Astrocyte (in vitro differentiated cells and primary cell): ENCODE results near the gene FMOD. TPM values are rescaled to one million over a fixed set of nuclear protein-coding genes. Genes with fewer than 3 reads are reported as not detected.

Experiments used
- DNase-seq: peaks from one replicate; pipeline ENCODE4 v3.0.0-alpha.2; 2010; ENCODE audit warnings: low read depth
- FAIRE-seq: peaks from 2 replicates; lab custom pipeline; 2011; peaks lifted over from hg19 to GRCh38; lab: Jason Lieb, UNC
- H2AFZ ChIP-seq: 2 replicates; pipeline ENCODE4 v1.6.0; 2012; ENCODE audit warnings: low read depth, low read length, inconsistent platforms
- H3K27ac ChIP-seq: 2 replicates; pipeline ENCODE4 v1.5.1; 2011; ENCODE audit warnings: low read depth, low read length, inconsistent platforms
- H3K27me3 ChIP-seq: 2 replicates; pipeline ENCODE4 v1.6.0; 2011; ENCODE audit warnings: low read length, inconsistent platforms; ENCODE audit not compliant: insufficient read depth
- H3K36me3 ChIP-seq: 2 replicates; pipeline ENCODE4 v1.5.1; 2011; ENCODE audit warnings: low read length, inconsistent platforms; ENCODE audit not compliant: insufficient read depth
- H3K4me1 ChIP-seq: 2 replicates; pipeline ENCODE4 v1.5.1; 2011; ENCODE audit warnings: low read length, inconsistent platforms; ENCODE audit not compliant: insufficient read depth
- H3K4me2 ChIP-seq: 2 replicates; pipeline ENCODE4 v1.6.0; 2012; ENCODE audit warnings: low read length, inconsistent platforms
- H3K4me3 ChIP-seq: 2 replicates; pipeline ENCODE4 v1.5.1; 2011; ENCODE audit warnings: low read depth, mild to moderate bottlenecking, low read length, inconsistent platforms; ENCODE audit not compliant: insufficient read depth
- H3K79me2 ChIP-seq: 2 replicates; pipeline ENCODE4 v1.6.0; 2012; ENCODE audit warnings: mild to moderate bottlenecking, low read length, inconsistent platforms; ENCODE audit not compliant: insufficient read depth
- H3K9ac ChIP-seq: 2 replicates; pipeline ENCODE4 v1.6.0; 2012; ENCODE audit warnings: mild to moderate bottlenecking, low read length, inconsistent platforms
- H3K9me3 ChIP-seq: 2 replicates; pipeline ENCODE4 v1.5.1; 2012; ENCODE audit warnings: low read depth, mild to moderate bottlenecking, low read length, inconsistent platforms; ENCODE audit not compliant: insufficient read depth
- H4K20me1 ChIP-seq: 2 replicates; pipeline ENCODE4 v1.6.0; 2012; ENCODE audit warnings: low read length, inconsistent platforms; ENCODE audit not compliant: insufficient read depth
- H3K27ac Mint-ChIP-seq: one replicate; pipeline ENCODE4 v1.8.0; 2021; ENCODE audit warnings: mild to moderate bottlenecking, mixed read lengths; ENCODE audit not compliant: unreplicated experiment
- H3K27me3 Mint-ChIP-seq: one replicate; pipeline ENCODE4 v1.8.0; 2021; ENCODE audit warnings: low read depth, mixed read lengths; ENCODE audit not compliant: unreplicated experiment
- H3K36me3 Mint-ChIP-seq: one replicate; pipeline ENCODE4 v1.8.0; 2021; ENCODE audit warnings: low read depth, mixed read lengths; ENCODE audit not compliant: unreplicated experiment
- H3K4me1 Mint-ChIP-seq: one replicate; pipeline ENCODE4 v1.8.0; 2021; ENCODE audit warnings: low read depth, mixed read lengths; ENCODE audit not compliant: unreplicated experiment
- H3K4me3 Mint-ChIP-seq: one replicate; pipeline ENCODE4 v1.8.0; 2021; ENCODE audit warnings: mild to moderate bottlenecking, moderate library complexity, mixed read lengths; ENCODE audit not compliant: unreplicated experiment
- H3K9me3 Mint-ChIP-seq: one replicate; pipeline ENCODE4 v1.8.0; 2021; ENCODE audit warnings: mild to moderate bottlenecking, mixed read lengths; ENCODE audit not compliant: unreplicated experiment
- EZH2 ChIP-seq: IDR thresholded peaks from 2 replicates; pipeline ENCODE4 v1.6.1; 2012; ENCODE audit warnings: mild to moderate bottlenecking, low read length, inconsistent platforms; ENCODE audit not compliant: insufficient read depth
- total RNA-seq: library from RNA; stranded (reverse); gene quantifications from 2 replicates; pipeline ENCODE4 v1.2.1, GENCODE V29; 2021
- TF ChIP-seq, protein P1 (sequence below): IDR thresholded peaks from 2 replicates; pipeline ENCODE4 v1.5.1; 2011; ENCODE audit warnings: low read depth, mild to moderate bottlenecking, inconsistent platforms, low read length, moderate library complexity; ENCODE audit not compliant: insufficient read depth

FMOD gene
- total RNA-seq, 1 donor from 2014 or later, result not detected

DNA sequence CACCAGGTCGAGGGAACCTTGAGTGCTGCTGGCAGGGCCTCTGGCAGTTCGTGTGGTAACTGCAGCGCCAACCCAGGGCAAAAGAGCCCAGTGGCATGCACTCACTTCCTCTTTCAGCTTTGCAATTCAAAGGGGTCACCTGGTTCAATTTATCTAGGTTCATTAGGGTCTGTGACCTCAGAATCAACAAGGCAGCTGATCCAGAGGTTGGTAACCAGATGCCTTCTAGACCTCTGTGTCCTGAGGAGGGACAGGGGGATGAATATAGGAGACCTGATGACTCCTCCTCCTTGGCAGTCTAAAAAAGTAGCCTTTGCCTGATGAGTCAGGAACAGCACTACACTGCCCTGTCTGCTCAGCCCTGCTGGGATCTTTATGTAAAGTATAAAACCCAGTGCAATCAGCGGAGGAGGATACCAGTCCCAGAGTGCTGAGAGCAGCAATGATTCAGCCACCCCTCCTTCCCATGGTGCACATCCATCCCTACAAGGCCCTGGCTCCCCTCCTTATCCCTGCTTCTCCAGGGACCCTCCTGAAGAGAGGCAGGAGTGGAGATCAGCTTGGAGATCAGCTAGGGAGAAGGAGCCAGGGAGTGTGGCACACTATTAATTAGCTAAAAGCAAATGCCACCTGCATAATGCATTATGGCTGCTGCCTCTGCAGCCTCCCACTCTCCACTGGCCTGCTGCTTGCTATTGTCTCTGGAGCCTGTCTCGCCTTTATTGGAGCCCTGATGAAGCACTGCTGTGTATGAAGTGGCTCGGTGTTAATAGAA lies 11.2 kb upstream of the FMOD start:
- Histone ChIP-seq H3K27me3 (peaks cover 32% of the 10 kb centered on the region), H3K27ac (no peak overlapping the region), H3K4me3 (no peak overlapping the region), H3K36me3 (no peaks in the 10 kb centered on the region), H3K9ac (no peak overlapping the region), H3K4me1 (no peaks in the 10 kb centered on the region), H4K20me1 (no peaks in the 10 kb centered on the region), H2AFZ (no peak overlapping the region), H3K79me2 (no peaks in the 10 kb centered on the region), H3K4me2 (no peak overlapping the region), H3K9me3 (no peaks in the 10 kb centered on the region)
- H3K27me3 Mint-ChIP-seq, result peaks cover 43% of the 10 kb centered on the region
- H3K4me3 Mint-ChIP-seq, result no peak overlapping the region
- H3K36me3 Mint-ChIP-seq, result peaks cover 2% of the 10 kb centered on the region
- no peaks in the 10 kb centered on the region for H3K9me3 Mint-ChIP-seq
- TF ChIP-seq, protein P1, sequence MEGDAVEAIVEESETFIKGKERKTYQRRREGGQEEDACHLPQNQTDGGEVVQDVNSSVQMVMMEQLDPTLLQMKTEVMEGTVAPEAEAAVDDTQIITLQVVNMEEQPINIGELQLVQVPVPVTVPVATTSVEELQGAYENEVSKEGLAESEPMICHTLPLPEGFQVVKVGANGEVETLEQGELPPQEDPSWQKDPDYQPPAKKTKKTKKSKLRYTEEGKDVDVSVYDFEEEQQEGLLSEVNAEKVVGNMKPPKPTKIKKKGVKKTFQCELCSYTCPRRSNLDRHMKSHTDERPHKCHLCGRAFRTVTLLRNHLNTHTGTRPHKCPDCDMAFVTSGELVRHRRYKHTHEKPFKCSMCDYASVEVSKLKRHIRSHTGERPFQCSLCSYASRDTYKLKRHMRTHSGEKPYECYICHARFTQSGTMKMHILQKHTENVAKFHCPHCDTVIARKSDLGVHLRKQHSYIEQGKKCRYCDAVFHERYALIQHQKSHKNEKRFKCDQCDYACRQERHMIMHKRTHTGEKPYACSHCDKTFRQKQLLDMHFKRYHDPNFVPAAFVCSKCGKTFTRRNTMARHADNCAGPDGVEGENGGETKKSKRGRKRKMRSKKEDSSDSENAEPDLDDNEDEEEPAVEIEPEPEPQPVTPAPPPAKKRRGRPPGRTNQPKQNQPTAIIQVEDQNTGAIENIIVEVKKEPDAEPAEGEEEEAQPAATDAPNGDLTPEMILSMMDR, result no peak
- no peak for TF ChIP-seq EZH2
- DNase-seq (peak; percentile 30), FAIRE-seq (no peak)
- H3K4me1 Mint-ChIP-seq, result peaks cover 4% of the 10 kb centered on the region
- H3K27ac Mint-ChIP-seq, result no peak overlapping the region

DNA sequence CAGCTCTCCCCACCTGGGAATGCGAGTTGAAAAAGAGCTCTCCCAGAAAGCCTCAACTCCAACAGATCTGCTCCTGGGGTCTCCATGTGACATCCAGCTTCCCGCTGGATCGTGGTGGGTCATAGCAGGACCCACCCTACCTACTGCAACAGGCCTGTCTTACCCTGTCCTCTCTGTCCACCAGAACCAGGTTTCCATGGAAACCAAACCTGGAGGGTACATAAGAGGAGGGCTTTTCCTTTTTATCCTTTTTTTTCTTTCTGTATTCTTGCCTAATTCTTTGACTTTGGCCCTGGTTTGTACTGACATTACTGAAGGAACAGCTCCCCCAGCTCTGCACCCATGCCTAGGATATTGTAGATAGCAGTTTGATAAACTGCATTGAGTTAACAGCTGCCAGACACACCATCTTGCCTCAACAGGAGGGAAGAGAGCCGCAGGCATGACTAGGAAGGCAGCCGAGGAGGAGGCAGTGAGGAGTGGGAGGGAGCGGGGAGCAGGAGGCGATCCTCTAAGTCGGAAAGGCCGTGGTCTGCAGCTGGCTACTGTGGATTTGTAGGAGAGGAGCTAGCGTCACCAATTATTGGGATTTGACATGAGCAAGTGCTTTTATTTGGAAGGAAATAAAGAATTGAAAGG lies 9.7 kb upstream of the FMOD start:
- no peak for DNase-seq
- no peak for FAIRE-seq
- Histone ChIP-seq H3K4me3 (no peak overlapping the region), H4K20me1 (no peaks in the 10 kb centered on the region), H3K9ac (no peak overlapping the region), H3K27ac (no peak overlapping the region), H3K9me3 (no peaks in the 10 kb centered on the region), H3K36me3 (no peaks in the 10 kb centered on the region), H2AFZ (no peak overlapping the region), H3K27me3 (peaks cover 33% of the 10 kb centered on the region), H3K4me2 (no peak overlapping the region), H3K4me1 (no peaks in the 10 kb centered on the region), H3K79me2 (no peaks in the 10 kb centered on the region)
- no peaks in the 10 kb centered on the region for H3K36me3 Mint-ChIP-seq
- no peak overlapping the region for H3K27ac Mint-ChIP-seq
- H3K4me1 Mint-ChIP-seq, result peaks cover 4% of the 10 kb centered on the region
- no peak overlapping the region for H3K4me3 Mint-ChIP-seq
- peaks cover 6% of the 10 kb centered on the region for H3K9me3 Mint-ChIP-seq
- peaks cover 43% of the 10 kb centered on the region for H3K27me3 Mint-ChIP-seq
- no peak for TF ChIP-seq EZH2
- TF ChIP-seq, protein P1, result no peak
